GM23338 (cell line): ENCODE measurements around the gene UBTF. TPM values are rescaled to one million over a fixed set of nuclear protein-coding genes. Genes with fewer than 3 reads are reported as not detected.

Experiments
- ATAC-seq: fragments of 200-7000 bp; cut with Tn5 transposase; 3 replicates; pipeline ENCODE4 v1.9.1; 2020
- DNase-seq: peaks from one replicate; pipeline ENCODE4 v3.0.0-alpha.2; 2015; ENCODE audit warnings: low spot score
- H2AFZ ChIP-seq: fragments of 200-600 bp; sonication (generic); 2 replicates; pipeline ENCODE4 v1.8.0; 2016; ENCODE audit warnings: antibody characterized with exemption, mild to moderate bottlenecking, moderate library complexity
- H3F3A ChIP-seq: fragments of 200-600 bp; sonication (generic); replicated peaks from 2 replicates; pipeline ENCODE4 v1.8.0; 2017; ENCODE audit warnings: antibody characterized with exemption, mixed run types, low read depth
- H3K27ac ChIP-seq: fragments of 200-600 bp; sonication (generic); 2 replicates; pipeline ENCODE4 v1.6.1; 2016; ENCODE audit warnings: low read depth
- H3K27me3 ChIP-seq: fragments of 200-600 bp; sonication (generic); 2 replicates; pipeline ENCODE4 v1.8.0; 2016; ENCODE audit warnings: mild to moderate bottlenecking, mixed run types, moderate library complexity; ENCODE audit not compliant: insufficient read depth
- H3K36me3 ChIP-seq: fragments of 200-600 bp; sonication (generic); 2 replicates; pipeline ENCODE4 v1.8.0; 2016; ENCODE audit warnings: mild to moderate bottlenecking; ENCODE audit not compliant: insufficient read depth
- H3K4me1 ChIP-seq: fragments of 200-600 bp; sonication (generic); 2 replicates; pipeline ENCODE4 v1.8.0; 2016; ENCODE audit warnings: mild to moderate bottlenecking, moderate library complexity; ENCODE audit not compliant: insufficient read depth
- H3K4me2 ChIP-seq: fragments of 200-600 bp; sonication (generic); 2 replicates; pipeline ENCODE4 v1.7.1; 2017; ENCODE audit warnings: mixed run types
- H3K4me3 ChIP-seq: fragments of 200-600 bp; sonication (generic); 2 replicates; pipeline ENCODE4 v1.6.1; 2016; ENCODE audit warnings: mixed run types
- H3K79me2 ChIP-seq: fragments of 200-600 bp; sonication (generic); replicated peaks from 2 replicates; pipeline ENCODE4 v1.8.0; 2017; ENCODE audit warnings: mild to moderate bottlenecking; ENCODE audit not compliant: insufficient read depth
- H3K9me2 ChIP-seq: fragments of 200-600 bp; sonication (generic); 2 replicates; pipeline ENCODE4 v1.8.0; 2017; ENCODE audit not compliant: insufficient read depth
- H4K20me1 ChIP-seq: fragments of 200-600 bp; sonication (generic); replicated peaks from 2 replicates; pipeline ENCODE4 v1.8.0; 2017; ENCODE audit warnings: mild to moderate bottlenecking; ENCODE audit not compliant: insufficient read depth
- H3K27ac Mint-ChIP-seq: 2 replicates; pipeline ENCODE4 v1.8.0; 2020; ENCODE audit warnings: inconsistent platforms, mild to moderate bottlenecking, moderate library complexity, mixed read lengths
- H3K27me3 Mint-ChIP-seq: 3 replicates; pipeline ENCODE4 v1.8.0; 2022; ENCODE audit warnings: low read depth, mild to moderate bottlenecking, moderate library complexity, mixed read lengths, inconsistent platforms; ENCODE audit not compliant: insufficient read depth, poor library complexity
- H3K36me3 Mint-ChIP-seq: 3 replicates; pipeline ENCODE4 v1.8.0; 2021; ENCODE audit warnings: low read depth, mild to moderate bottlenecking, inconsistent platforms, moderate library complexity, mixed read lengths
- H3K4me1 Mint-ChIP-seq: 3 replicates; pipeline ENCODE4 v1.8.0; 2020; ENCODE audit warnings: mild to moderate bottlenecking, inconsistent platforms, mixed read lengths
- H3K4me3 Mint-ChIP-seq: 3 replicates; pipeline ENCODE4 v1.8.0; 2021; ENCODE audit warnings: moderate library complexity, mild to moderate bottlenecking, inconsistent platforms, mixed read lengths
- H3K9me3 Mint-ChIP-seq: 3 replicates; pipeline ENCODE4 v1.8.0; 2020; ENCODE audit warnings: moderate library complexity, mild to moderate bottlenecking, inconsistent platforms, mixed read lengths
- CTCF ChIP-seq, 2 experiments: fragments of 200-600 bp in 1 of 2; sonication (generic) in 1 of 2; conservative IDR thresholded peaks; 2 replicates each; pipeline versions ENCODE4 v1.5.1 to v1.6.1; 2016 to 2017; ENCODE audit warnings: antibody characterized with exemption in 2 of 2, low read depth in 2 of 2, mild to moderate bottlenecking in 2 of 2, moderate library complexity in 1 of 2
- ETS1 ChIP-seq: IDR thresholded peaks from 2 replicates; pipeline ENCODE4 v1.6.1; 2016; ENCODE audit warnings: antibody characterized with exemption
- JUNB ChIP-seq: IDR thresholded peaks from one replicate; pipeline ENCODE4 v1.6.1; 2016; ENCODE audit warnings: antibody characterized with exemption; ENCODE audit not compliant: unreplicated experiment
- STAT1 ChIP-seq: IDR thresholded peaks from one replicate; pipeline ENCODE4 v1.6.1; 2016; ENCODE audit warnings: antibody characterized with exemption; ENCODE audit not compliant: unreplicated experiment
- ZNF331 ChIP-seq: fragments of 250-450 bp; sonication (Bioruptor Pico); IDR thresholded peaks from 2 replicates; pipeline ENCODE4 v1.5.0; 2020; ENCODE audit warnings: low read depth, mild to moderate bottlenecking, moderate library complexity
- ZNF462 ChIP-seq: fragments of 250-450 bp; sonication (Bioruptor Pico); IDR thresholded peaks from 2 replicates; pipeline ENCODE4 v1.5.0; 2020; ENCODE audit warnings: mild to moderate bottlenecking, moderate library complexity
- polyA plus RNA-seq: library from polyadenylated mRNA; unstranded; fragments of >200 nt; fragmentation: Nextera tagmentation; extraction: Ambion mirVana; gene quantifications from 2 replicates; pipeline ENCODE4 v1.2.1, GENCODE V29; 2016
- total RNA-seq: library from RNA; depleted of rRNA; stranded (reverse); fragments of >200 nt; shearing (Covaris generic); gene quantifications from 2 replicates; pipeline ENCODE4 v1.2.3, GENCODE V29; 2014

The UBTF gene
- total and polyA plus RNA-seq, 2 experiments from 2014 or later: 29.9 to 62.2 TPM

DNA sequence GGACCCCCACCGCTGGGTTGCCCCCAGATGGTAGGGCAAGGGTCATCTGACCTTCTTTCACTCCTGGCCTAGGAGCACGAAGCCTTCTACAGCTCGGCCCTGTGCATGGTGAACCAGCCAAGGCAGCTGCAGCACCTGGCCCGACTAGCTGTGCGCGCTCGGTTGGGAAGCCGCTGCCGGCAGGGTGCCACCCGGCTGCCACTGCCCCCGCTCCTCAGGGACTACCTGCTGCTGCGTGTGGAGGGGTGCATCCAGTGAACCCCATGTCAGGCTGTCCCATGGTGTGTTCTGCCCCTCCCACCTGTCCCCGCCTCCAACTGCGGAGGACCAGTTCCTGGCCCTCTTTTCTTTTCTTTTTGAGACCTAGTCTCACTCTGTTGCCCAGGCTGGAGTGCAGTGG is 41.3 kb downstream of the UBTF start:
- Mint-ChIP-seq H3K36me3 (peaks cover 48% of the 10 kb centered on the region), H3K4me1 (no peaks in the 10 kb centered on the region), H3K27me3 (peaks cover 6% of the 10 kb centered on the region), H3K4me3 (no peak overlapping the region), H3K27ac (no peak overlapping the region), H3K9me3 (peaks cover 8% of the 10 kb centered on the region)
- Histone ChIP-seq H4K20me1 (peaks cover 14% of the 10 kb centered on the region), H3K4me2 (no peak overlapping the region), H3K79me2 (peaks cover 10% of the 10 kb centered on the region; the same call in 1 of the 2 replicates), H3K27me3 (no peaks in the 10 kb centered on the region), H3K36me3 (peaks cover 9% of the 10 kb centered on the region; the same call in 1 of the 2 replicates), H3K4me1 (no peaks in the 10 kb centered on the region), H3K9me2 (no peaks in the 10 kb centered on the region), H2AFZ (no peak overlapping the region), H3K27ac (0 out of 2 replicates have a peak overlapping the region, but pooled peaks have one; percentile 32), H3F3A (no peaks in the 10 kb centered on the region), H3K4me3 (no peak overlapping the region)
- ATAC-seq (no peak), DNase-seq (no peak)
- TF ChIP-seq STAT1: no peak
- no peak for TF ChIP-seq ETS1
- no peak for TF ChIP-seq CTCF (conservative IDR thresholded peaks at IDR 0.05; ENCODE audit: low read depth in 2 of 2)
- no peak for TF ChIP-seq ZNF331 (CRISPR knock-in tag)
- no peak for TF ChIP-seq JUNB
- TF ChIP-seq ZNF462: no peak
